Upper lobe of left lung (tissue), 6 donors: Measurements from ENCODE around the gene SCG2. TPM values are rescaled to one million over a fixed set of nuclear protein-coding genes. Genes with fewer than 3 reads are reported as not detected.

Source experiments
- ATAC-seq, 2 donors: fragments of 200-7000 bp; cut with Tn5 transposase; one replicate each; pipeline ENCODE4 v1.9.1; 2022; ENCODE audit warnings: mild to moderate bottlenecking in 2 of 2, moderate library complexity in 2 of 2; ENCODE audit not compliant: low FRiP score in 2 of 2
- DNase-seq, 2 donors: peaks; one replicate each; pipeline ENCODE4 v3.0.0-alpha.2; 2019 to 2020
- H3K27ac ChIP-seq, 4 donors: fragments of 200-600 bp; sonication (generic); one replicate each; pipeline ENCODE4 v1.5.1; 2016 to 2019
- H3K27me3 ChIP-seq, 4 donors: fragments of 200-600 bp; sonication (generic); one replicate each; pipeline ENCODE4 v1.5.1; 2017 to 2019
- H3K36me3 ChIP-seq, 4 donors: fragments of 200-600 bp; sonication (generic); one replicate each; pipeline ENCODE4 v1.5.1; 2016 to 2019
- H3K4me1 ChIP-seq, 4 donors: fragments of 200-600 bp; sonication (generic); one replicate each; pipeline ENCODE4 v1.5.1; 2018 to 2019
- H3K4me3 ChIP-seq, 4 donors: fragments of 200-600 bp; sonication (generic); one replicate each; pipeline ENCODE4 v1.5.1; 2017 to 2019; ENCODE audit warnings: mild to moderate bottlenecking in 2 of 4, moderate library complexity in 1 of 4
- H3K9me3 ChIP-seq, 4 donors: fragments of 200-600 bp; sonication (generic); one replicate each; pipeline ENCODE4 v1.5.1; 2018 to 2019
- EP300 ChIP-seq, 4 donors: sonication (generic); formaldehyde crosslinking; IDR thresholded peaks; one replicate each; pipeline ENCODE4 v1.5.1; 2017; ENCODE audit warnings: antibody characterized with exemption in 4 of 4, control low read depth in 2 of 4
- POLR2A ChIP-seq, 4 donors: fragments of 450-650 bp; IDR thresholded peaks; one replicate each; pipeline ENCODE4 v1.5.1; 2016 to 2017; ENCODE audit warnings: antibody characterized with exemption in 4 of 4, mild to moderate bottlenecking in 2 of 4
- POLR2AphosphoS5 ChIP-seq, 2 donors: sonication (generic); formaldehyde crosslinking; IDR thresholded peaks; one replicate each; pipeline ENCODE4 v1.5.1; 2017; ENCODE audit warnings: antibody characterized with exemption in 2 of 2
- WGBS, 2 donors: methylation state at CpG; one replicate each; pipeline ENCODE4 v1.1.5; 2017 to 2018; 5-methylcytosine and 5-hydroxymethylcytosine counted together
- total RNA-seq, 6 donors: library from RNA; depleted of rRNA in 4 of 6; stranded (reverse); fragments of >200 nt in 4 of 6; gene quantifications; one replicate each; pipeline versions ENCODE4 v1.1.0 to v1.2.1, GENCODE V29; 2016 to 2021
- TF ChIP-seq, protein P1 (sequence below), 6 experiments: fragments of 450-650 bp in 4 of 6; fragments of 200-600 bp in 2 of 6; sonication (generic) in 2 of 6; IDR thresholded peaks; one replicate each; pipeline ENCODE4 v1.5.1; 2016 to 2019; ENCODE audit warnings: antibody characterized with exemption in 6 of 6
- donor health status: DM: no; HTN: no; CAD: no; lungs with moderate emphysema.
- donor health status: DM: no; HTN: yes; CAD: no; lungs with severe emphysema.

The SCG2 gene
- total RNA-seq, 6 donors from 2014 or later: 0.15 to 0.79 (median 0.44) TPM; not detected in 1

DNA sequence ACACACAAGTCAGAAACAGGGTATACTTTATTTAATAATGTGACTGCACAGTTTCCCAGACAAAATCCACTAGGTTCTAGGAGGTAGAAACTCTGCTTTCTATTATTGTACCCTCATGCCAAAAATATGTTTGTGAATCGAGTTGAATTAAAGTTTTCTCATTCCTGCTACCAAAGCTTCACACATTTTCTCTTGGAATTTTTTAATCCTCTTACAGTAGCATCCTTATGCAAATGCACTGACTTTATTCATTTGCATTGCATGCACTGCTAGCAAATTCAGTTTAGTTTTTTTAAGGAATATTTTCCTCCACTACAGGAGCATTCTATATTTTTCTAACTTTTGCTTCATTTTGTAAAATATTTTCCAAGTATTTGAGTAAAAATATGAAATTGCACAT is 4.8 kb upstream of the SCG2 start:
- ATAC-seq: no peak
- WGBS, 2 donors: 36 to 43% methylated on average over 1 of the region's 1 CpG
- no peak for DNase-seq
- no peak overlapping the region for H3K27ac ChIP-seq
- no peaks in the 10 kb centered on the region for H3K27me3 ChIP-seq
- no peaks in the 10 kb centered on the region for H3K36me3 ChIP-seq
- no peak overlapping the region for H3K4me3 ChIP-seq
- H3K4me1 ChIP-seq: peaks cover 0 to 5% (median under 1%) of the 10 kb centered on the region in 4 donors
- no peaks in the 10 kb centered on the region for H3K9me3 ChIP-seq
- TF ChIP-seq POLR2A (IDR thresholded peaks at IDR 0.05) (no peak), EP300 (IDR thresholded peaks at IDR 0.05) (no peak)

DNA sequence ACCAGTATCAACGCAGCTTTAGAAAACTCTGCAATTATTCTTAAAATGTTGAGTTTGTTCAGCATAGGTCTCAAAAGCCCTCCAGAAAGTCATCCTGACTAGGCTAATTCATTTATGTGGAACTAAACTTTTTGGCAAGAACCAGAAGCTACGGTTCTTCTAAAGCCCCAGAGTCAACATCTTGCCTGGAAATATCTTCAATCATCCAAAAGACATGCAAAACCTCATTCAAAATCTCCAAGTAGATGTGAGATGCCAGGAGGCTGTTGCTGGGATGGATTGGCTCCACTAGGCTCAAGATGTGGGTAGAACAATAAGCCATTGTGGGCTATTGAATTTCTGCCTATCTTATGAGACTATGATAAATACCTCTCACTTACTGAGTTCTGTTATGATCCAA is 2.1 kb upstream of the SCG2 start:
- Histone ChIP-seq H3K27me3 (no peaks in the 10 kb centered on the region), H3K4me3 (no peak overlapping the region), H3K9me3 (no peaks in the 10 kb centered on the region), H3K36me3 (no peaks in the 10 kb centered on the region), H3K27ac (no peak overlapping the region), H3K4me1 (peaks cover 0 to 5% (median 1%) of the 10 kb centered on the region in 4 donors)
- ATAC-seq: no peak
- TF ChIP-seq, protein P1, sequence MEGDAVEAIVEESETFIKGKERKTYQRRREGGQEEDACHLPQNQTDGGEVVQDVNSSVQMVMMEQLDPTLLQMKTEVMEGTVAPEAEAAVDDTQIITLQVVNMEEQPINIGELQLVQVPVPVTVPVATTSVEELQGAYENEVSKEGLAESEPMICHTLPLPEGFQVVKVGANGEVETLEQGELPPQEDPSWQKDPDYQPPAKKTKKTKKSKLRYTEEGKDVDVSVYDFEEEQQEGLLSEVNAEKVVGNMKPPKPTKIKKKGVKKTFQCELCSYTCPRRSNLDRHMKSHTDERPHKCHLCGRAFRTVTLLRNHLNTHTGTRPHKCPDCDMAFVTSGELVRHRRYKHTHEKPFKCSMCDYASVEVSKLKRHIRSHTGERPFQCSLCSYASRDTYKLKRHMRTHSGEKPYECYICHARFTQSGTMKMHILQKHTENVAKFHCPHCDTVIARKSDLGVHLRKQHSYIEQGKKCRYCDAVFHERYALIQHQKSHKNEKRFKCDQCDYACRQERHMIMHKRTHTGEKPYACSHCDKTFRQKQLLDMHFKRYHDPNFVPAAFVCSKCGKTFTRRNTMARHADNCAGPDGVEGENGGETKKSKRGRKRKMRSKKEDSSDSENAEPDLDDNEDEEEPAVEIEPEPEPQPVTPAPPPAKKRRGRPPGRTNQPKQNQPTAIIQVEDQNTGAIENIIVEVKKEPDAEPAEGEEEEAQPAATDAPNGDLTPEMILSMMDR (IDR thresholded peaks at IDR 0.05): no peak
- no peak for TF ChIP-seq POLR2AphosphoS5 (IDR thresholded peaks at IDR 0.05)
- TF ChIP-seq EP300 (IDR thresholded peaks at IDR 0.05): no peak
- no peak for TF ChIP-seq POLR2A (IDR thresholded peaks at IDR 0.05)
- DNase-seq: no peak
- 82 to 91% methylated on average over 2 of the region's 2 CpGs for WGBS, 2 donors

DNA sequence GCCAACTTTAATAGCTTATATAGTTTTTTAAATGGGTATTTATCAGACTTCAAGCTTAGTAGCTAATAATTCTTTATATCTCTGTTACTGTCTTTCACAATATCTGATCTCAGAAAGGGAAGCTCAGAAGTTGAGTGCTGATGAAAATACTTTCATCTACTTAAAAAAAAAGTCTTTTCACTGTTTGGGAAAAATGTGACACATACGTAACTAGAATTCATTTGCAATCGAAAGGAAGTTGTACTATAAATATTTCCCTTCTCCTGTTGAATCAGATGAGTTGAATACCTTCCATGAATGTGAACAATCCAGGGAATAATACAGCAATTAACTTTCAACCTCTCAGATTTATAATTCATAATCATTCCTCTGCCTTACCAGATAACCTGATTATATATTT is 811 bp upstream of the SCG2 start:
- WGBS, 2 donors: 45 to 51% methylated on average over 2 of the region's 2 CpGs
- H3K27me3 ChIP-seq: no peaks in the 10 kb centered on the region
- H3K4me1 ChIP-seq: peaks cover 0 to 5% (median 1%) of the 10 kb centered on the region in 4 donors
- no peak for TF ChIP-seq POLR2AphosphoS5 (IDR thresholded peaks at IDR 0.05)
- TF ChIP-seq, protein P1 (IDR thresholded peaks at IDR 0.05): no peak
- no peak for TF ChIP-seq POLR2A (IDR thresholded peaks at IDR 0.05)
- no peak for TF ChIP-seq EP300 (IDR thresholded peaks at IDR 0.05)
- H3K4me3 ChIP-seq: no peak overlapping the region
- H3K9me3 ChIP-seq: no peaks in the 10 kb centered on the region
- no peak for ATAC-seq
- no peaks in the 10 kb centered on the region for H3K36me3 ChIP-seq
- H3K27ac ChIP-seq: no peak overlapping the region
- DNase-seq: no peak

DNA sequence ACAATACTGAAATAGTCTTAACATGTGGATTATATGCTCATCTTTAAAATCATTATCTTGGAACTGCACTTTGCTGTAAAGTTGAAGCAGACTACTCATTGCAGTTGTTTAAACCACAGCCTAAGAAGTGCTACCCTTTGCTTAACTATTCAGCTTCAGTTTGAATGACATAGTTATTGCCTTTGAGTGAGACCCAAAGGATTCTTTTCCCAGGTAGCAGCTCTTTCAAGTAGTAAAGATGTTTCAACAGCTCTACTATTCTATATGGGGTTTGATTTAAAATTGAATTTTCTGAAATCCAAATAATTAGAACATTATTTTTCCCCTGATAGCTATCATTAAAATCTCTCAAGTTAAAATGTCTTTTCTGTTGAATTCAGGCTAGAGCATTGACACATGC is 1.1 kb downstream of the SCG2 start:
- H3K27me3 ChIP-seq: no peaks in the 10 kb centered on the region
- H3K4me1 ChIP-seq: peaks cover 0 to 5% (median 1%) of the 10 kb centered on the region in 4 donors
- H3K4me3 ChIP-seq: no peak overlapping the region
- TF ChIP-seq, protein P1 (IDR thresholded peaks at IDR 0.05): no peak
- no peak for TF ChIP-seq POLR2A (IDR thresholded peaks at IDR 0.05)
- no peak for TF ChIP-seq EP300 (IDR thresholded peaks at IDR 0.05)
- no peak for TF ChIP-seq POLR2AphosphoS5 (IDR thresholded peaks at IDR 0.05)
- no peaks in the 10 kb centered on the region for H3K9me3 ChIP-seq
- H3K27ac ChIP-seq: no peak overlapping the region
- DNase-seq: no peak
- no peaks in the 10 kb centered on the region for H3K36me3 ChIP-seq
- ATAC-seq: no peak

DNA sequence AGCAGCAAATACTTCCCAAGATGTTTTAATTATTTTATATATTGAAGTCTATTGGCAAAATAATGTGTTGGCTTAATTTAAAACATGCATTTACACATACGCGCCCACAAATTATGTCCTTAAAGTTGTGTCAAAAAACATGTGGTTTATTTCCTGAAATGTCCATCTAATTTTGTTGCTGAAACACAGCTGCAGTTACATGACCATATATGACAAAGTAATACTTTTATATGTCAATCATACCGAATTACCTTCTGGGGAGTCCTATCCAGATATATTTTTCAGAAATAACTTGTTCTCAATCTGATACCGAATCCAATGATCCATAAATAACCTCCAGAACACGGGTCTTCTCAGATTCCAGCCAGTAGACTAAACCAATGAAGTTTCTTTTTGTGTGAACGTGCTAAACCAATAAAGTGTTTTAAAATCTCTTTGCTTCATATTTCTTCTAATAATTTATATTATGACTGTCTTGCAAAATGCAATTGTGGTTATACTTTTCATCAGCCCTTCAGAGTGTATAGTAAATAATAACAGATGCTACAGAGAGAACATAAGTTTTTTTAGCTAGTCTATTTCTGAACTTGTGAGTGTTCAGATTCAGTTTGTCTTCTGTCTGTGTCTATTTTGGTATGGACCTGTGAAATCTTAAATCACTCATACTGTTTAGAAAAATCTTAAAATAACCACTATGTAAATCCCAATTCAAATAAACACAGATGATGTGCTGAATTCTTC is 2.4 kb downstream of the SCG2 start:
- no peak for DNase-seq
- H3K4me3 ChIP-seq: no peak overlapping the region
- WGBS, 2 donors: 70 to 76% methylated on average over 6 of the region's 6 CpGs
- no peak for ATAC-seq
- peaks cover 0 to 5% (median 1%) of the 10 kb centered on the region in 4 donors for H3K4me1 ChIP-seq
- H3K36me3 ChIP-seq: no peaks in the 10 kb centered on the region
- no peaks in the 10 kb centered on the region for H3K9me3 ChIP-seq
- TF ChIP-seq POLR2A (IDR thresholded peaks at IDR 0.05) (no peak), EP300 (IDR thresholded peaks at IDR 0.05) (no peak), POLR2AphosphoS5 (IDR thresholded peaks at IDR 0.05) (no peak)
- TF ChIP-seq, protein P1 (IDR thresholded peaks at IDR 0.05): no peak
- no peak overlapping the region for H3K27ac ChIP-seq
- H3K27me3 ChIP-seq: no peaks in the 10 kb centered on the region
